ENCODE results near the gene SLIT2. TPM values are rescaled to one million over a fixed set of nuclear protein-coding genes. Genes with fewer than 3 reads are reported as not detected.

Gene SLIT2
- polyA plus RNA-seq, 1 donor = 9.6 TPM

- DNase-seq = no peak
Observed at GRCh38 chr4:20266215-20267082, 14.7 kb downstream of the SLIT2 start.

DNA sequence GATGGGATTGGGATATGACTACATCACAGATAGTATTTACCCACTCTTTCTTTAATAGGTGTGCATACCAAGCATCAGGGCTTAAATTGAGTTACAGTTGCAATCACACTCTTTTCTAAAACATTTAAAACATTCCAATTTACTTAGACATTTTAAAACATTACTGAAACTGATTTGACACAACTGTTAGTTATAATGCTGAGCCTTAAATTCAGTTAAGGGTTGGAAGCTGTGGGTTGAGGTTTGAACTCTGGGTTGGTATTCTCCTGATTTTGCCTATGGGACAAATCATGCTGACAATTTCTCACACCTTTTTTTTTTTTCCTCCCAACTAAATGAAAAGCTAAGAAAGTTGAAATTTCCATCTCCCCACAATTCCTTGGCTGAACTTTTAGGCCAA is 16.3 kb downstream of the SLIT2 start:
- DNase-seq = no peak

- DNase-seq = no peak
Observed at GRCh38 chr4:20269320-20269719, 17.6 kb downstream of the SLIT2 start.

- no peak for DNase-seq
Observed at GRCh38 chr4:20271950-20272349, 20.2 kb downstream of the SLIT2 start.

DNA sequence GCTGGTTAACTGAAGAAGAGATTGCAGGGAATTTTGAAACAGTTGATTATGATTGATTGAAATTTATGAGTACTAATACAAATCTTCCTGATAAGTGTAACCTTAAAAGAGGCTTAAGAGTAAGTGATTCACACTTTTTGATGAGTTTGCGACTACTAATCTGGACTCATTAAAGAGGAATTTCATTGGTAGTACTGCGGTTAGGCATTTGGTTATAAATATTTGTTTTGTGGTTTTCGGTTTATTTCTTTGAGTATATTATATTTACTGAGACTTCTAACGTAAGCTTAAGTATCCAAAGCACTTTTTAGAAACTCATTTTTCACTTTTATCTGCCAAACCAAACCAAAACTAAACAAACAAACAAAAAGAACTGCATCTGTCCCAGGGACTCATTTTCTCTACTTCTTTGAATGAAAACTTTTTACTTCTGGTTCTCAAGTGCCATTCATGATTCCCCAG is 20.7 kb downstream of the SLIT2 start:
- DNase-seq = no peak

DNA sequence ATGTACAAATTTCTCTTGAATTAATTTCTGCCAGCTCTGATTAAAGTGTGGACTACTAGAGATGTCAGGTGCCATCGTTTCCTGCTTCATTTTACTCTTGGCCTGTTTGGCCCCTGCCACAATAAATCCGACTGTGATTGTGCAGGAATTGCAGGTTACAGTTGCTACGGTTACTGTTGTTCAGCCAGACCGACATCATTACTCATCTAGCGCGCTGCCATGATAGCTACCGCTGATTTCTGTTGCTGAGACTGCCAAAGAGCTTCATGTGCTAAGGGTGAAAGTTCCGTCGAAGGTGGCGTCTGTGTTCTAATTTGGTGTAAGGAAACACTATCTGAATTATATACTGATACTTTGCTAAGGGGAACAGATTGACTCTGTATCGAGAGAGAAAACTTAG is 22.1 kb downstream of the SLIT2 start:
- DNase-seq = no peak

DNA sequence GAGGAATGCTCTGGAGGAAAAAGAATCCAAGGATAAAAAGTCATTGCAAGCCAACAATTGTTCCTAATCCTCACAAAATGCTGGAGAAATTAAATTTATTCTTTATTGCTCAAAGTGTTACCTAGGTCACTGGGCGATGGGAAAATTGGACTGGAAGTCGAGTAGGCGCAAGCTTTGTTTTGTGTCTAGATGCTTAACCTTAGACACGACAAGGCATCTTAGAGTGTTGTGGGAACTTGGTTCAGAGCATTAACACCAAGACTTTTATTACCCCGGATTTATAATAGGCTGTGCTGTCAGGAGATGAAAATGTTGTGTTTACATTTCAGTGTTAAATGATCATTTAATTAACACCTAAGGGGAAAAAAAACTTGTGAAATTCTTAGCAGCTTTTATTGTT is 25.1 kb downstream of the SLIT2 start:
- DNase-seq = no peak

DNA sequence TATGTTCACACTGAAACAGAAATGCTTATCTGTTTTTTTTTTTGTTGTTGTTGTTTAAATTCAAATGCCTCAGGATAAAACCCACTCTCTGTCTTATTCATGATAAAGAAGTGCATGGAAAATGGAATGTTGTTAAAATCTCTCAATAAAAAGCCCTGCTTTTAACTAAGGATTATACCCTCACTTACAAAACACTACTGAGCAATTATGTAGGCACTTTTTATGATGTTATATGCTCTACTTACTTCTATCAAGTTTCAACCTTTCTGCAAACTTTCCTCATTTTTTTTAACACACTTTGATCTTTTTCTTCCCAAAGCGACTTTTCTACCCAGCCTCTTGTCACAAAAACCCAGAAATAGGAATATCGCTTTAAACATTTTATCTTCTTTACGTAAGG is 26.5 kb downstream of the SLIT2 start:
- DNase-seq = no peak

- DNase-seq = no peak
Observed at GRCh38 chr4:20279381-20279780, 27.7 kb downstream of the SLIT2 start.

- DNase-seq = no peak
Observed at GRCh38 chr4:20281453-20281852, 29.7 kb downstream of the SLIT2 start.

DNA sequence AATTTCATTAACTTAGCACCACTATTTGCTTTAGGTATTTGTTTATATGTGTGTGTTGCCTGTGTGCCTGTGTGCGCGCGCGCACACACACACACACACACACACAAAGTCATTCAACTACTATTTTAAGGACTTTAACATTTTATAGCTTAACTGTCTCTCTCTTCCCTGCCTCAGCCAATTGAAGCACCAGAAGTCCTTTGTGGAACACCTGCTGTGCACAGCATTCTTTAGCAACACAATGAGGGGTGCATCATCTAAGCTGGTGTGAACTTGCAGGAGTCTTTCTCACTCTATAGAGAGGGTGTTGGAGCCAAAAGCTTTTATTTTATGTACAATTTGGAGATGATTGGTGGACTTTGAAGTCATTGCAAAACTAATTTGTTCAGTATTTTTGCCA is 31.3 kb downstream of the SLIT2 start:
- no peak for DNase-seq

DNA sequence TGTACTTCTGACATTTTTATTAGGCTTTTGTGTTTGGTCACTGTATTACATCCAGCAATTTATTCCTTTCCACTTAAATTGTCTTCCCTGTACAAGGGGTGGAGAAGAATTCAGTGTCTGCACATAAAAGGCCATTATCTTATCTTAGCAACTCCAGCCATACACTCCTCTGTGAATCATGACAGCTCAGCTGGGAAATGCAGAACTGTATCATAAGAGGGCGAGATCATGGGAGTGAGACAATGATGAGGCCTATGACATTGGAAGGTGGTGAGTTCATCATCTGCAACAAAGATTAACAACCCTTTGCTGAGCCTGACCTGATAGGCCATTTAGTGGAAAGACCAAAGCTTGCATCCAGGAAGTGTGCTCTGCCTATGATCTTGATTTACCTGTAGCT is 33.3 kb downstream of the SLIT2 start:
- DNase-seq = no peak

DNA sequence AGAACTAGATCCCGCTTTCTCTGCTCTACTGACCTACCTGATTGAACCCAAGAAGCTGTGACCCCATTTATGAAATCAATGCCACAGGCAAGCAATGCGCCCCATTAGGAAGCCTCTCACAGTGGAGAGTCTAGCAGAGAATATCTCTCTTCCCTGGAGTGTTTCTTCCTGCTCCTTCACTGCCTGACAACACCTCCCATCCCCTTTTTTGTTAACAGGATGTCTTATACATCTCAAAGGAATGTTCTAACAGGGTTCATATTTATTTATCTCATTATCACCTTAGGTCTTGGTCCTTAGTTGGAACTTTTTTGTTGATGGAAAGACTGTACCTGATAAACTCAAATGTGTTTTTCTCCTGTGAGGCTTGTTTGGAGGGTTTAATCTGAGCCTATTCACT is 35.5 kb downstream of the SLIT2 start:
- no peak for DNase-seq

GRCh38 chr4:20288047-20288650 is 36.4 kb downstream of the SLIT2 start:
- no peak for DNase-seq

GRCh38 chr4:20288846-20289512 is 37.3 kb downstream of the SLIT2 start:
- DNase-seq = no peak

GRCh38 chr4:20289782-20290181 is 38.1 kb downstream of the SLIT2 start:
- DNase-seq = no peak

DNA sequence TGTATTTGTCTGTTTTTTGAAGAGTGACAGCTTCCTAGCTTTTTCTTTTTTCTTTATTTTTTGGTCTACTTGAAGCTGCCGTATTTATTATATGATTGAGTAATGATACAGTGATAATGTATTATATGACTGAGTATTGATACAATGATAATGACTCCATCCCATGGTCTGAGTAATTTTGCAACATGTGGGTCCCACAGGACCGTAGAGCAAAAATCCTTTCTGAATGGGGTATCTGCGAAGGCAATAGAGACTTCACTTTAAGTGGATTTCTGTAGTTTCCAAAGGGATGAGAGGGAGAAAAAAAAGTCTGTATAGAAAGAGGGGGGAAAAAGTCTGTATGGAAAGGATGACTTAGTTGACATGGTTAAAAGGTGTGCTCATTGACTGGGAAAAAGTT is 41.0 kb downstream of the SLIT2 start:
- no peak for DNase-seq

DNA sequence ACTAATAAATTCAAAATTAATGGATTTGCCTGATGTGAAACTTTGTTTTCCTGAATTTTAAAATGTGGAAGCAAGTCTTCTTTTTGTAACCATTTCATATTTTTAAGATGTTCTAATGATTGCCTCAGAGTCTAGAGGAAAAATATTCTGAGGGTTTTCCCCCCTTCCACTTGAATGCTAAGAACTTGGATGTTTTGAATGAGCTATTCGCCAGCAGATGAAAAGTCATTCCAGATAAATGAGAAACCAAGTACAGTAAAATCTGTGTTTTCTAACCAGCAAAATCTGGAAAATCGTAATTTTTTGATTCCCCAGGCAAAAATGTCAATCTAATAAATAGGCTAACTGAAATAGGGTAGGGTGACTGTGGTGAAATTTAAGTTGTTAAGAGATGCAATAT is 45.6 kb downstream of the SLIT2 start:
- peak; percentile 62 for DNase-seq

GRCh38 chr4:20297783-20298182 is 46.1 kb downstream of the SLIT2 start:
- DNase-seq = peak; percentile 58

DNA sequence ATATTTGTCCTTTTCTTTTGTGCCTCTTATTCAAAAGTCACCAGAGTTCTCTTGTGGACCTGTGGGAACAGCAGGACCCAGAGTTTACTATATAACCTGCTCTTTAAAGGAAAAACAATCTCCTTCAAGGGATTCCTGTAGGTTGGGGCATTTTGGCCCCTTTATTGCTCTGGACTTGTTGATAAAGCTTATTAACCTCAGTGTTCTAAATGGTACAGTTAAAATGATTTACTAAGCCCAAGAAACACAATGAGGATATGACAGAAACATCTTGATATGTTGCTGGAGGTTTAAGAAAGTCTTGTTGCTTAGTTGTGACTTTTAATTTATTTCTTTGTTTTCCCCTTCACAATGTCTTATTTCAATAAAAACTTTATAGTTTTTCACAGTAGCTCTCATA is 46.8 kb downstream of the SLIT2 start:
- no peak for DNase-seq

DNA sequence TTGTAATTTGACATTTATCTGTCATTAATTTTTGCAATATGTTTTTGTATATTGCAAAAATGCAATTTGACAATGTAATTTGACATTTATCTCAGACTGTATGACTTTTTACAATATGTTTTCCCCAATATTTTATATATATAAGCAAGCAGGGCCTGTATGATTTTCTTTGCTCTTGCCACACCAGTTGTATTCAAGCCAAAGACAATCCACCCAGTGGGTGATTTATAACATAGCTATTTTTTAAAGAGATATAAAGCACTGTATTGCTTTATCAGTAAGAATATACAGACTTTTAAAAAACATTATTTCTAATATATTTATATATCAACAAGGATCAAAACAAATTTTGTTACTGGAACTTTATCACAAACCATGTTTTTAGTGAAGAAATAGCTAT is 47.3 kb downstream of the SLIT2 start:
- DNase-seq = no peak

DNA sequence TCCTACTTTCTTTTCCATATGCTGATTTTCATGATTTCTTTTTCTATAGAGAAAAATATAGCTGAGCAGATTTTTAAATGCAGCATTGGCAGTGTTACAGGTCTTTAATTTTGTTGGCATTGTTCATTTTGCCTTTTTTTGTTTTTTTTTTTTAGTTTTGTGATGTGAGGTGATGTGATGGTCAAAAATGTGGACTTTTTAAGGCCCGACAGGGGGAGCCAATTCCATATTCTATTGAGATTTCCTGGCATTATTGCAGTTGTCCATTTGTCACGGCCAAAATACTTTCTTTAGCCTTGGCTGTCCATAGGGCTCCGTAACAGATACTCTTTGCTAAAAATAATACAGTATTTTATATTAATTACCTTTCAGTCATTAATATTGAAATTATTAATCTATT is 47.8 kb downstream of the SLIT2 start:
- peak; percentile 32 for DNase-seq

DNA sequence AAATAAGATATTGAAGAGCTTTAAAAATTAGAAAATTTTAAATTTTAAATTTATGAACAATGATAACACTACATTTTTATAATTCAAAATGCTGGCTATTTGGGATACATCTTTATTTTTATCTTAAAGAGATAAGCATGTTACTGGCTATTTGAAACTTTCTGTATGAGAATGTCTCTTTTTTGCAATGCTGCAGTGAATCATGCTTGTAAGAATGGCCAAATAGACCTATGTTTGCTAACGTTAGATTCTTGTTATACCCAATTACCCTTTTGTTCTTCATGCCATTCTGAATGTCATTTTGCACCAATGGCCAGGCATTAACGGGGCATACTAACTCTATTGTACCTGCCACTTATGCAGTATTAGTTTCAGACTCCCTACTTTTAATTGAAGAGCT is 49.5 kb downstream of the SLIT2 start:
- DNase-seq = no peak
